GM19397 (cell line): ENCODE data around the gene FOXO1.

Experiments used
- ATAC-seq: cut with Tn5 transposase; IDR thresholded peaks from one replicate; pipeline ENCODE4 v1.9.1; 2021; ENCODE audit warnings: mild to moderate bottlenecking, moderate library complexity; ENCODE audit not compliant: unreplicated experiment

FOXO1 gene

GRCh38 chr13:40611004-40611403, 55.4 kb downstream of the FOXO1 start:
- ATAC-seq, result no peak

GRCh38 chr13:40609972-40610726, 56.3 kb downstream of the FOXO1 start:
- ATAC-seq, result no peak

- ATAC-seq, result no peak
These were observed 58.1 kb downstream of the FOXO1 start for GRCh38 chr13:40608308-40608707.

- ATAC-seq, result no peak
These were observed 60.9 kb downstream of the FOXO1 start for GRCh38 chr13:40605573-40605972.

- ATAC-seq, result no peak
These were observed 62.3 kb downstream of the FOXO1 start for GRCh38 chr13:40604135-40604534.

GRCh38 chr13:40600149-40600751, 66.2 kb downstream of the FOXO1 start:
- ATAC-seq, result no peak

- no peak for ATAC-seq
These were observed 66.7 kb downstream of the FOXO1 start for GRCh38 chr13:40599747-40600146.

GRCh38 chr13:40599124-40599523, 67.3 kb downstream of the FOXO1 start:
- no peak for ATAC-seq

GRCh38 chr13:40598569-40598968, 67.9 kb downstream of the FOXO1 start:
- no peak for ATAC-seq

GRCh38 chr13:40597735-40598365, 68.6 kb downstream of the FOXO1 start:
- no peak for ATAC-seq

GRCh38 chr13:40596484-40596883, 70.0 kb downstream of the FOXO1 start:
- ATAC-seq, result no peak

- ATAC-seq, result no peak
These were observed 70.7 kb downstream of the FOXO1 start for GRCh38 chr13:40595693-40596092.

GRCh38 chr13:40592035-40592434, 74.4 kb downstream of the FOXO1 start:
- ATAC-seq, result no peak

- no peak for ATAC-seq
These were observed 75.3 kb downstream of the FOXO1 start for GRCh38 chr13:40591091-40591490.

- no peak for ATAC-seq
These were observed 76.2 kb downstream of the FOXO1 start for GRCh38 chr13:40590112-40590862.

GRCh38 chr13:40589285-40590109, 76.9 kb downstream of the FOXO1 start:
- peak; percentile 85 for ATAC-seq

GRCh38 chr13:40588101-40588500, 78.3 kb downstream of the FOXO1 start:
- no peak for ATAC-seq

GRCh38 chr13:40586886-40587565, 79.4 kb downstream of the FOXO1 start:
- no peak for ATAC-seq

GRCh38 chr13:40585911-40586471, 80.5 kb downstream of the FOXO1 start:
- no peak for ATAC-seq

- ATAC-seq, result no peak
These were observed 82.7 kb downstream of the FOXO1 start for GRCh38 chr13:40583738-40584137.
